Uterus (tissue), 2 donors: Measurements from ENCODE around the gene IGFBP1.

Experiments used
- POLR2A ChIP-seq, 2 donors: fragments of 450-650 bp; IDR thresholded peaks; one replicate each; pipeline ENCODE4 v1.6.1; 2016; ENCODE audit warnings: antibody characterized with exemption in 2 of 2, mild to moderate bottlenecking in 1 of 2, moderate library complexity in 1 of 2
- TF ChIP-seq, protein P1 (sequence below), 4 experiments: fragments of 200-600 bp in 2 of 4; fragments of 450-650 bp in 2 of 4; sonication (generic) in 2 of 4; IDR thresholded peaks; one replicate each; pipeline ENCODE4 v1.5.1; 2016 to 2019; ENCODE audit warnings: antibody characterized with exemption in 4 of 4, mild to moderate bottlenecking in 2 of 4, moderate library complexity in 1 of 4

DNA sequence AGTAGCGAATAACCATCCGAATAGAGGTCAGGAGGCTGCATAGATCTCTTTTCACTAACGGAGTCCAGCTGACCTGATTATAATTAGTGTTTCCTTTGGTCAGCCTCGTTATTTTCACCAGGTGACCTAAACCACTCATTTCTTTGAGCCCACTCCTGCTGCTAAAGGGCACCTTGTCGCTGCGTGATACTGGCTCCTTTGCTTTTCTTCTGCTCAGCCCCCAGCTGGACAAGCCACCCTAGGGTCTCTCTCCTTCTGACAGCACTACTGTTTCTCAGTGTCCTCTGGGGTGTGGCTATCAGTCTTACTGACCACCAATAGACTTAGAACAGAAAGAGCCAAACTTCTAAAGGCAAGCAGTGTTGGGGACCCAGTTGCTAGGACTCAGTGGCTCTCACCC is 35.5 kb downstream of the IGFBP1 start:
- TF ChIP-seq, protein P1, sequence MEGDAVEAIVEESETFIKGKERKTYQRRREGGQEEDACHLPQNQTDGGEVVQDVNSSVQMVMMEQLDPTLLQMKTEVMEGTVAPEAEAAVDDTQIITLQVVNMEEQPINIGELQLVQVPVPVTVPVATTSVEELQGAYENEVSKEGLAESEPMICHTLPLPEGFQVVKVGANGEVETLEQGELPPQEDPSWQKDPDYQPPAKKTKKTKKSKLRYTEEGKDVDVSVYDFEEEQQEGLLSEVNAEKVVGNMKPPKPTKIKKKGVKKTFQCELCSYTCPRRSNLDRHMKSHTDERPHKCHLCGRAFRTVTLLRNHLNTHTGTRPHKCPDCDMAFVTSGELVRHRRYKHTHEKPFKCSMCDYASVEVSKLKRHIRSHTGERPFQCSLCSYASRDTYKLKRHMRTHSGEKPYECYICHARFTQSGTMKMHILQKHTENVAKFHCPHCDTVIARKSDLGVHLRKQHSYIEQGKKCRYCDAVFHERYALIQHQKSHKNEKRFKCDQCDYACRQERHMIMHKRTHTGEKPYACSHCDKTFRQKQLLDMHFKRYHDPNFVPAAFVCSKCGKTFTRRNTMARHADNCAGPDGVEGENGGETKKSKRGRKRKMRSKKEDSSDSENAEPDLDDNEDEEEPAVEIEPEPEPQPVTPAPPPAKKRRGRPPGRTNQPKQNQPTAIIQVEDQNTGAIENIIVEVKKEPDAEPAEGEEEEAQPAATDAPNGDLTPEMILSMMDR (IDR thresholded peaks at IDR 0.05): no peak
- no peak for TF ChIP-seq POLR2A (IDR thresholded peaks at IDR 0.05)
